ENCODE data around the gene GSN. TPM values are rescaled to one million over a fixed set of nuclear protein-coding genes. Genes with fewer than 3 reads are reported as not detected.
A peak's percentile ranks its signal among the peaks of the same experiment; 100 is the strongest.

The GSN gene
- total RNA-seq: 260 to 291 TPM (median 290 TPM) in 3 replicates
- long read RNA-seq, transcript GSN-209 (19 exons, 2,702 nt): minor isoform, 8 of 1,344 reads
- long read RNA-seq, transcript GSN-204 (17 exons, 2,657 nt): minor isoform, 123 of 1,344 reads
- long read RNA-seq, transcript GSN-203 (19 exons, 2,664 nt): major isoform, 193 of 1,344 reads
- long read RNA-seq, partial matches to known transcripts: 93 of 1,344 reads
- long read RNA-seq, other reads (novel, unspliced or antisense): 923 of 1,344 reads

GRCh38 chr9:121267689-121268597 is at the start of gene GSN:
Gene GSN (plus strand): TSS chr9:121268162. CDS start chr9:121301972, 33,810 bp downstream.
- H3K27ac Mint-ChIP-seq (ENCODE audit: unreplicated experiment): peak within 1 kb of the TSS; percentile 95
- H3K36me3 Mint-ChIP-seq (ENCODE audit: low read depth): peaks cover 3% of the 10 kb centered on the region
- peak within 1 kb of the TSS; percentile 81 for H3K4me3 Mint-ChIP-seq (ENCODE audit: unreplicated experiment)
- no peaks in the 10 kb centered on the region for H3K9me3 Mint-ChIP-seq (ENCODE audit: low read depth)
- peak; percentile 42 for TF ChIP-seq CTCF (IDR thresholded peaks at IDR 0.05)
- H3K27me3 Mint-ChIP-seq (ENCODE audit: low read depth): no peaks in the 10 kb centered on the region
- no peak for DNase-seq (ENCODE audit: low spot score)
- peaks cover 51% of the 10 kb centered on the region for H3K4me1 Mint-ChIP-seq (ENCODE audit: low read depth)

- Mint-ChIP-seq H3K4me3 (ENCODE audit: unreplicated experiment) (no peak overlapping the region), H3K4me1 (ENCODE audit: low read depth) (peaks cover 10% of the 10 kb centered on the region), H3K27me3 (ENCODE audit: low read depth) (no peaks in the 10 kb centered on the region), H3K27ac (ENCODE audit: unreplicated experiment) (no peak overlapping the region), H3K9me3 (ENCODE audit: low read depth) (no peaks in the 10 kb centered on the region), H3K36me3 (ENCODE audit: low read depth) (no peaks in the 10 kb centered on the region)
- DNase-seq (ENCODE audit: low spot score): no peak
- TF ChIP-seq CTCF (IDR thresholded peaks at IDR 0.05): no peak
These were observed 49.5 kb upstream of the GSN start for GRCh38 chr9:121218357-121219027.

DNA sequence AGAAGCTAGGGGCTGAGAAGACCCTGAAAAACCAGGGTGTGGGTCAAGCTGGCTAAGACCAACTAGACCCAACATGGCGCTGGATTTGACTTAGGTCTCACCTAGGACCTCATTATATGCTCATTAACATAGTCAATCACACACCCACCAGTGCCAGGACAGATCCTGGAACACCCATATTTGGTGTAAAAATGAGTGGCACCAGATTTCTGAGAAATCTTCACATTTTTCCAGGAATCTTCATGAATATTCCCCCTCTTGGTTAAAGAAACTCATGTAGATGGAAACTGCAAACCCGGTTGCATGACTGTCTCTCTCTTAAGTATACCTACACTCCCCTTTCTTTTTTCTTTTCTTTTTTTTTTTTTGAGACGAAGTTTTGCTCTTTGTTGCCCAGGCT is 48.4 kb upstream of the GSN start:
- DNase-seq (ENCODE audit: low spot score): no peak
- Mint-ChIP-seq H3K27me3 (ENCODE audit: low read depth) (no peaks in the 10 kb centered on the region), H3K9me3 (ENCODE audit: low read depth) (no peaks in the 10 kb centered on the region), H3K27ac (ENCODE audit: unreplicated experiment) (no peak overlapping the region), H3K36me3 (ENCODE audit: low read depth) (no peaks in the 10 kb centered on the region), H3K4me3 (ENCODE audit: unreplicated experiment) (no peak overlapping the region), H3K4me1 (ENCODE audit: low read depth) (peaks cover 10% of the 10 kb centered on the region)
- TF ChIP-seq CTCF (IDR thresholded peaks at IDR 0.05): no peak

DNA sequence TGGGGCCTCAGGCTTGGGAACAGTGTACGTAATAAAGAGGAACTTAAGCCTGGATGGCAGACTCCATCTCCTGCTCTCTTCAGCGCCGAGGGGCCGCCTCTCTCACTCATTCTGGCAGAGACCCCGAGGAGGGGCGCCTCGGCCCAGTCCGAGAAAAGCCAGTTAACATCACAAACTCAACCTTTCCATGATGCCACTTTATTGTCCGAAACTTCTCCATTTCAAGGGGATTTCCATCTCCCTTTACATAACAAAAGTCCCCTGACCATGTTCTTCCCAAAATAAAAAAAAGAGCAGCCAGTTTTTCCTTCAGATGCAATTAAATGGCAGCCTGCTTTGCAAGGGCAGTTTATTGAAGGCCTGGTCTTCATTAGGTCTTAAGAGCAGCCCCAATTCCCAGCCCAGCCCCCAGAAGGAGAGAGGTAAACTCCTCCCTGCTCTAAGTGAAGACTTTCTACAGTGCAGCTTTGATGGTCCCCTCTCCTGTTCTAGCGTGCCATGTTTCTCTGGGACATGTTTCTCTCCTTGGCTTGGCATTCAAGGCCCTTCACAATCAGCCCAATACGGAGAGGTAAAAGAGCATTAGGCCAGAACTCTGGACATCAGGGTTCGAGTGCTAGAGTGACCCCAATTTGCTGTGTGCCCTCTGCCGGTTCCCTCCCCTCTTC is 46.8 kb upstream of the GSN start:
- no peak for TF ChIP-seq CTCF (IDR thresholded peaks at IDR 0.05)
- Mint-ChIP-seq H3K27me3 (ENCODE audit: low read depth) (no peaks in the 10 kb centered on the region), H3K9me3 (ENCODE audit: low read depth) (no peaks in the 10 kb centered on the region), H3K27ac (ENCODE audit: unreplicated experiment) (no peak overlapping the region), H3K36me3 (ENCODE audit: low read depth) (no peaks in the 10 kb centered on the region), H3K4me1 (ENCODE audit: low read depth) (peaks cover 10% of the 10 kb centered on the region), H3K4me3 (ENCODE audit: unreplicated experiment) (no peak overlapping the region)
- no peak for DNase-seq (ENCODE audit: low spot score)

DNA sequence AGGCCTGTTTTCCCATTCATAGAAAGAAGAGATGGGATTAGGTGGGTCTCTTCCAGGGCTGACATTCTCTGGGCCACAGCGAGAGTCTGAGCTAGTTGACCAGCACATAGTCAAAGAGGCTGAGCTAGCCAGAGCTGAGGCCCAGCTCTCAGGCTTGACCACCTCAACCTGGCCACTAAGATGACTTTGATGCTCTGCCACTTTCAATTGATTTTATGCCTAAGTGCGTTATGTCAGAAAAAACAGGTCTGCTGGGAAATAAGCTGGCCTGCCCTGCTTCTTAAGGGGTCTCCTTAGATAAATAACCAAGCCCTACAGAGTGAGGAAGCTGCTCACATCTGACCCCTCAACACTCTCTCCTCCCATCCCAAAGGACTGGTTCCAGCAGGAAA is 46.3 kb upstream of the GSN start:
- no peak for TF ChIP-seq CTCF (IDR thresholded peaks at IDR 0.05)
- no peaks in the 10 kb centered on the region for H3K36me3 Mint-ChIP-seq (ENCODE audit: low read depth)

More for the DNA sequence above, 46.3 kb upstream of the GSN start:
- Mint-ChIP-seq H3K4me1 (ENCODE audit: low read depth) (peaks cover 7% of the 10 kb centered on the region), H3K27ac (ENCODE audit: unreplicated experiment) (no peak overlapping the region), H3K9me3 (ENCODE audit: low read depth) (no peaks in the 10 kb centered on the region), H3K27me3 (ENCODE audit: low read depth) (no peaks in the 10 kb centered on the region), H3K4me3 (ENCODE audit: unreplicated experiment) (no peak overlapping the region)
- DNase-seq (ENCODE audit: low spot score): no peak

All from chondrocyte (in vitro differentiated cells).